ELR (cell line): ENCODE data around the gene IL10.
A peak's percentile ranks its signal among the peaks of the same experiment; 100 is the strongest.

ENCODE experiments used
- DNase-seq: peaks from one replicate; pipeline ENCODE4 v3.0.0-alpha.2; 2015; ENCODE audit warnings: low read depth

The IL10 gene

DNA sequence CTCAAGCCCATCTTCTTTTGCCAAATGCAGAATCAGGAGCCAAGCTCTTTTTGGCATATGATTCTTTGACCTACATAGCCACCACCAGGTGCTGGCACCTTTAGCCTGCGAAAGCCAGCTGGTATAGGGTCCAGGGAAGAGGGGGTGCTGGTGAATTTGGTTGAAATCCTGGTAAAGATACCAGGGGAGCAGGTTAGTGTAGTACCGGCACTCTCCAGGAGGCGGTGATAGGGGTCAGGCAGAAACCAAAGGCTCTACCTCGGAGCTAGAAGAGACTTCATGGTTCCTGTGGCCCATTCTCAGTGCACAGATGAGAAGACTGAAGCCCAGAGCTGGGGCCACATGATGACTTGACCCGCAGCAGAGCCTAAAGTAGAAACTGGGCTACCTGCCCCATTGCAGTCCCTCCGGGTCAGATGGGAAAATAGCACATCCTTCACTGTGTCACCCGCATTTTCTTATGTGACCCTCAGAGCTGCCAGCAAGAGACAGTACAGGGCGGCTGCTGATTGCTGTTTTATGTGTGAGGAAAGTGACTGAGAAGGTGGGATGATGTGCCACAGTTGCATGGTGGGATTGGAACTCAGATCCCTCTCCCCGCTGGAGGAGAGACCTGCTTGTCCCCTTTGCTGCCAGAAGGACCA is 37.7 kb downstream of the IL10 start:
- DNase-seq = peak; percentile 68

GRCh38 chr1:206732992-206733391 is 39.3 kb downstream of the IL10 start:
- DNase-seq = no peak

DNA sequence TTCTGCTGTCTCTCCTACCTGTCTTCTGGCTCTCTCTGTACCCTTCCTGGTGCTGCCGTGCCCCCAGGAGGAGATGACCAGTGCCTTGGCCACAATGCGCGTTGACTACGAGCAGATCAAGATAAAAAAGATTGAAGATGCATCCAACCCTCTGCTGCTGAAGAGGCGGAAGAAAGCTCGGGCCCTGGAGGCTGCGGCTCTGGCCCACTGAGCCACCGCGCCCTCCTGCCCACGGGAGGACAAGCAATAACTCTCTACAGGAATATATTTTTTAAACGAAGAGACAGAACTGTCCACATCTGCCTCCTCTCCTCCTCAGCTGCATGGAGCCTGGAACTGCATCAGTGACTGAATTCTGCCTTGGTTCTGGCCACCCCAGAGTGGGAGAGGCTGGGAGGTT is 39.8 kb downstream of the IL10 start:
- DNase-seq = no peak

DNA sequence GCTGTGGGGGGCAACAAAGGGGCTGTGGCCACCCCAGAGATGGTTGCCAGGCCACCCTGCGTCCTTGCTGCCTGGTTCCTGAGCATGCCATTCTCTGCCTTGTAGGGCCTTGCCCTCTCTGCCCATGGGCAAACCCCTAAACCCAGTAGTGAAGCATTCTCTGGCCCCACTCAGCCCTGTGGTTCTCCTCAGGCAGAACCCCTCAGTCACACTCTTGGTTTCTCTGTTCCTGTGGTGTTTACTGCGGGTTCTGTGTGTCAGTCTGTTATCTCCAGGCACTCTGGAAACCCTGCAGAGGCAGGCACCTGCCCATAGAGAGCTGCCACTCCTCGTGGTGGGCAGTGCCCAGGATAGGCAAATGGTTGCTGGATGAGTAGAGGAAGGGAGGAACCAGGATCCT is 42.8 kb downstream of the IL10 start:
- no peak for DNase-seq

- DNase-seq = no peak
Observed at GRCh38 chr1:206729050-206729449, 43.2 kb downstream of the IL10 start.

DNA sequence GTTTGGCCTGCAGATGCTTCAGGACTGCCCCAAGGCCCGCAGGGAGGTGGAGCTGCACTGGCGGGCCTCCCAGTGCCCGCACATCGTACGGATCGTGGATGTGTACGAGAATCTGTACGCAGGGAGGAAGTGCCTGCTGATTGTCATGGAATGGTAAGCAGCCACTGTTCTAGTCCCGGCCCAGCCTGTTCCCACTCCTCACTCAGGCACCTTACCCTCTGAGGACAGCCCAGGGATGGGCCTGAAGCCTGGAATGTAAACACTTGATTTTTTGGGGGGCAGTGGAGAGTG is 43.7 kb downstream of the IL10 start:
- DNase-seq = no peak

GRCh38 chr1:206727981-206728696 is 44.2 kb downstream of the IL10 start:
- DNase-seq = no peak

DNA sequence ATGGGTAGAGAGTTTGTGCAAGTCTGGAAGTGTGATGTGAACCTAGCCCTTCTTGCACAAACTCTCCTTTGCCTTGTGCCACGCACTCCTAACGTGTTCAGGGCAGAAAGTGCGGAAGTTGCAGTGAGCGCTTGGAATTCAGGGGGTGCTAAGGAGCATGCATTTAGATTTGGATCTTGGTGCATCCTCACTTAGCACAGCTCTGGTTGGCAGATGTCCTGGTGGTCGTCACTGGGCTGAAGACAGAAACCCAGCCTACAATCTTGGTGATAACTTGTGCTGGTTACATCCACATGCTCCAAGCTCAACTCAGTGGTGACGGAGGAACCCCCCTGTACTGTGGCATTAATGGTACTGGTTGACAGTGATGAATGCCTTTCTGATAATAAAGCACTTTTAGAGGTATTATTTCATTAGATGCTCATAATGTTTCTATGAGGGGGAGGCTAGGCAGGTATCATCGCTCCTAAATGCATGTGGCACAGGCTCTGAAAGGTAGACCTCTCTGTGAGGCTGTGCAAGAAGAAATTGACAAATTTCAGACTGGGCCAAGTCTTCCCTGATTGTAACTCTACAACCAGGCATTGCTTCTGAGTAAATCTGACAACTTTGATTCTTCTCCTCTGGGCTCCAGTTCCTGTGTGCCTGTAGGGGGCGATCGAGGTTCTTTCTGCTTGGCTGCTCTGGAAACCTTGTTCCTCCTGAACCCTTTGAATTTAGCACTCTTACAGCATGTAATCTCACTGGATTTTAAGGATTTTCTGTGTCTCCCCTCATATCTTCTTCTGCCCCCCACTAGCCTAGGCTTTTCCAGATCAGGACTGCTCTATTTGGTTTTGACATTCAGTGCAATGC is 47.0 kb downstream of the IL10 start:
- peak; percentile 63 for DNase-seq

- peak; percentile 76 for DNase-seq
Observed at GRCh38 chr1:206723805-206724472, 48.4 kb downstream of the IL10 start.

- DNase-seq = no peak
Observed at GRCh38 chr1:206723462-206723804, 48.9 kb downstream of the IL10 start.

GRCh38 chr1:206722751-206723461 is 49.4 kb downstream of the IL10 start:
- DNase-seq = no peak

GRCh38 chr1:206721454-206721853 is 50.8 kb downstream of the IL10 start:
- no peak for DNase-seq

GRCh38 chr1:206719169-206719839 is 53.0 kb downstream of the IL10 start:
- DNase-seq = no peak

DNA sequence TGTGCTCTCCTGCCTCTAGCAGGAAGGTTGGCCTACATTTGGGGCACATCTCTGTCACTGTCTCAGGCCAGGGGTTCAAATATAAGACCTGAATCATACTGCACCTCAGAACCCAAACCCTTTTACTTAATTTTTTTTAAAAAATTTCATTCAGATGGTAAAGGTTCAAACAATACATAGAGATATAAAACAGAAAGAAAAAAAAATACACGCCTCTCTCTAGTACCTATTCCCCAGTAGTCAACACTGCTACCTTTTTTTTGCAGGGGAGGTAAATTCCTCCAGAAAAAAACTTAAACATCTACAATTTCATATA is 54.7 kb downstream of the IL10 start:
- no peak for DNase-seq
